ENCODE data around the gene CACNG3.
"Not testable (repeated sequence)": the region's sequence is repeated elsewhere in the genome, so short reads cannot be mapped to it uniquely, and the experiment has no call there.

Gene CACNG3

DNA sequence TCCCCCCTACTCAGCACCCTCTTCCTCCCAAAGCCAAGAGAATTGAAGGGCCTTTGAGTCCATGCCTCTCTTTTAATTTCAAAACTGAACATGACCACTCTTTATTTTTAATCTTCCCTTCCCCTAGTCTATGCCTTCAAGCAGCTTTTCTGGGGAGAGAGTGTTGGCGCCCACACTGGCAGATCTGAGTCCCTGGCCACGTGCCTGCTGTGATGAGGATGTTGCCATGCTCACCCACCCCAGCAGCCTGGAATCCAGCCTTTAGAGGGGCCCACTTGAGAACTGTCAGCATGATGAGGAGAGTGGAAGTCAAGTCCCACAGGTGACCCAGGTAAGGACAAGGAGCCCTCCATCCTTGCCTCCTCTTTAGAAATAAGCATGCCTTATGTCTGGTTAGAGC is 20.3 kb upstream of the CACNG3 start:
- Histone ChIP-seq H3K36me3 (ENCODE audit: control insufficient read depth, insufficient read depth, low read length) (no peaks in the 10 kb centered on the region), H3K9ac (ENCODE audit: low read depth, low read length) (no peak overlapping the region), H3K4me3 (ENCODE audit: low read depth, low read length) (no peak overlapping the region)

DNA sequence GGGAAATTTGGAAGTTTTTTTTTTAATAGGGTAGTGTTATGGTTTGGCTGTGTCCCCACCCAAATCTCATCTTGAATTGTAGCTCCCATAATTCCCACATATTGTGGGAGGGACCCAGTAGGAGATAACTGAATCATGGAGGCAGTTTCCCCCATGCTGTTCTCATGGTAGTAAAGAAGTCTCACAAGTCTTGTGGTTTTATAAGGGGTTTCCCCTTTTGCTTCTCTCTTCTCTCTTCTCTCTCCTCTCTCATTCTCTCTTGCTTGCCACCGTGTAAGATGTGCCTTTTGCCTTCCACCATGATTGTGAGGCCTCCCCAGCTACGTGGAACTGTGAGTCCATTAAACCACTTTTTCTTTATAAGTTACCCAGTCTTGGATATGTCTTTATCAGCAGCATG is 17.3 kb upstream of the CACNG3 start:
- not testable (repeated sequence) for H3K4me3 ChIP-seq (ENCODE audit: low read depth, low read length); H3K27ac ChIP-seq (ENCODE audit: low read depth, low read length); H3K9ac ChIP-seq (ENCODE audit: low read depth, low read length)

More for the DNA sequence above, 20.3 kb upstream of the CACNG3 start:
- H3K27me3 ChIP-seq (ENCODE audit: control insufficient read depth, insufficient read depth, low read length): no peaks in the 10 kb centered on the region
- no peaks in the 10 kb centered on the region for H3K4me1 ChIP-seq (ENCODE audit: control insufficient read depth, insufficient read depth, low read length)
- H3K9me3 ChIP-seq (ENCODE audit: control insufficient read depth, insufficient read depth, low read length): 0 out of 2 replicates have a peak, but pooled peaks cover 4% of the 10 kb centered on the region
- H3K27ac ChIP-seq (ENCODE audit: low read depth, low read length): no peak overlapping the region

DNA sequence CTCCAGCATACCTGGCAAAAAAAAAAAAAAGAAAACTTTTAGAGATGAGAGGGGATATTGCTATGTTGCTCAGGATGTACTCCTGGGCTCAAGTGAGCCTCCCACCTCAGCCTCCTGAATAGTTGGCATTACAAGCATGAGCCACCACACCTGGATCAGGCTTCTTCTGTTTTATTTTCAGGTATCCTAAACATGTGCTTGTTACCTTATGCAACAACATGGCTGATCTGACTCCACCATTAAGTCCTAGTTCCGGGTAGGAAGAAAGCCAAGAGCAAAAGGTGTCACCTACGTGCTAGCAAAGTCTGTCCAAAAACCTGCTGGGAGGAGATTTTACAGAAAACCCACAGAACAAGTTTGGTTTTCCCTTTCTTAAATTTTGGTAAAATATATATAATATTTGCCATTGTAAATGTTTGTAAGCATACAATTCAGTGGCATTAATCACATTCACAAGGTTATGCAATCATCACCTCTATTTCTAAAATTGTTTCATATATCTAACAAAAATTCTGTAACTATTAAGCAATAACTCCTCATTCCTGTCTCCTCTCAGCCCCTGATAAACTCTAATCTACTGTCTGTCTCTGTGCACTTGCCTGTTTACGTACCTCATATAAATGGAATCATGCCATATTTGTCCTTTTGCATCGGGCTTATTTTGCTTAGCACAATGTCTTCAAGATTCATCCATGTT is 9.1 kb upstream of the CACNG3 start:
- Histone ChIP-seq H3K9ac (ENCODE audit: low read depth, low read length) (no peak overlapping the region), H3K36me3 (ENCODE audit: control insufficient read depth, insufficient read depth, low read length) (no peaks in the 10 kb centered on the region), H3K27me3 (ENCODE audit: control insufficient read depth, insufficient read depth, low read length) (no peaks in the 10 kb centered on the region), H3K9me3 (ENCODE audit: control insufficient read depth, insufficient read depth, low read length) (no peaks in the 10 kb centered on the region), H3K4me1 (ENCODE audit: control insufficient read depth, insufficient read depth, low read length) (no peaks in the 10 kb centered on the region), H3K27ac (ENCODE audit: low read depth, low read length) (no peak overlapping the region), H3K4me3 (ENCODE audit: low read depth, low read length) (no peak overlapping the region)

More for the DNA sequence above, 17.3 kb upstream of the CACNG3 start:
- not testable (repeated sequence) for H3K36me3 ChIP-seq (ENCODE audit: control insufficient read depth, insufficient read depth, low read length); H3K27me3 ChIP-seq (ENCODE audit: control insufficient read depth, insufficient read depth, low read length); H3K4me1 ChIP-seq (ENCODE audit: control insufficient read depth, insufficient read depth, low read length); H3K9me3 ChIP-seq (ENCODE audit: control insufficient read depth, insufficient read depth, low read length)

DNA sequence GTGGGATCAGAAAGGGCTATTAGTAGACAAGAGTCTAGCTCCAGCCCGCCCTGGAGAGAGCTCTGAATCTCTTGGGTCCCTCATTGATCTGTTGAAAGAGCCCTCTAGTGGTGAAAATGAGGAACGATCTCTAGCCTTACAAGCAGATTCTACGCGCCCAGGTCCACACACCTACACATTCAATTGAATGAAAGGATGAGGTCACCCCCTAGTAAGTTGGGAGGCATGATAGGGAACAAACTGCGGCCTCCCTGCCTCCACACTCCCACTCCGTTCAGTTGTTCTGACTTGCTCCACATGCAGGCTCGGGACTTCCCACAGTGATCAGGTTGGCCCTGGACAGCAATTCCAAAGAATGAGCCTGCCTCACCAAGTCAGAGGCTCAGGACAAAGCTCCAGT is 2.9 kb upstream of the CACNG3 start:
- H3K27ac ChIP-seq (ENCODE audit: low read depth, low read length): no peak overlapping the region

DNA sequence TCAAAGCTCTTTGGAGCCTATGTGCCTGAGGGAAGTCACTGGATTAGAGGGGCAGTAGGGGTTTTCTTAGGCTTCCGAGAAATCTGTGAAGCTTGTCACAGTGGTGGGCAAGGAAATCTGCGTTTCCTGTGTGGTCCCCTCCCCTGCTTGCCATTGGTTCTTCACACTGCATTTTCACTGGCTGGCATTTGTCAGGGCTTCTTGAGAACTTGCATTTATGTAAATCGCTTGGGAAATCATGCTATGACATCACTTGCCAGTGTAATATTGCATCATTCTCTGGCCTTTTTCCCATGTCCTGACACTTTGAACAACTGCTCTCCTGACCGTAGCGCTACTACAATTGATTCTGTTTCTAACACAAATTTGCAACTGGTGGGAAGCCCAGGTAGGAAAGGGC is 1.8 kb downstream of the CACNG3 start:
- no peak overlapping the region for H3K4me3 ChIP-seq (ENCODE audit: low read depth, low read length)
- H3K27me3 ChIP-seq (ENCODE audit: control insufficient read depth, insufficient read depth, low read length): peaks cover 36% of the 10 kb centered on the region
- H3K4me1 ChIP-seq (ENCODE audit: control insufficient read depth, insufficient read depth, low read length): peaks cover 9% of the 10 kb centered on the region; the same call in 1 of the 2 replicates
- H3K36me3 ChIP-seq (ENCODE audit: control insufficient read depth, insufficient read depth, low read length): no peaks in the 10 kb centered on the region
- H3K9ac ChIP-seq (ENCODE audit: low read depth, low read length): no peak overlapping the region
- H3K9me3 ChIP-seq (ENCODE audit: control insufficient read depth, insufficient read depth, low read length): no peaks in the 10 kb centered on the region
- no peak overlapping the region for H3K27ac ChIP-seq (ENCODE audit: low read depth, low read length)

More for the DNA sequence above, 2.9 kb upstream of the CACNG3 start:
- Histone ChIP-seq H3K9me3 (ENCODE audit: control insufficient read depth, insufficient read depth, low read length) (no peaks in the 10 kb centered on the region), H3K36me3 (ENCODE audit: control insufficient read depth, insufficient read depth, low read length) (no peaks in the 10 kb centered on the region), H3K4me3 (ENCODE audit: low read depth, low read length) (no peak overlapping the region), H3K9ac (ENCODE audit: low read depth, low read length) (no peak overlapping the region), H3K27me3 (ENCODE audit: control insufficient read depth, insufficient read depth, low read length) (peaks cover 32% of the 10 kb centered on the region), H3K4me1 (ENCODE audit: control insufficient read depth, insufficient read depth, low read length) (peaks cover 8% of the 10 kb centered on the region; the same call in 1 of the 2 replicates)

DNA sequence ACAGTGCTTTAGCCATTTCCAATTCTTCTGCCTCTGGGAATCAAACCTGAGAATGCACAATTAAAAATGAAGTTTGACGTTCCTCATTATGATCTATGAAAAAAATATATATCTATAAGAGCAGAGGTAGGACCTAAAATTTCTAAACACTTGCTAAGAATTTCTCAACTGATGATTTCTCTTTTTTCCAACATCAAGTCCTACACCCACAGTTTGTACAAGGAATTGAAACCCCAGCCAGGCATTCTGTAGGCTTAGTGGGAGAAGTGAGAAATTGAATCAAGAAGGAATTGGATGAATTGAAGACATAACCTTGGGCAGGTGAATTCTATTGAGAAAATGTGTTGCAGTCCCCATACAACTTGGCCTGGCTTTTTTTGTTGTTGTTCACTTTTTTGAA is 2.7 kb downstream of the CACNG3 start:
- no peak overlapping the region for H3K9ac ChIP-seq (ENCODE audit: low read depth, low read length)
- no peak overlapping the region for H3K4me3 ChIP-seq (ENCODE audit: low read depth, low read length)
- no peaks in the 10 kb centered on the region for H3K9me3 ChIP-seq (ENCODE audit: control insufficient read depth, insufficient read depth, low read length)
- H3K27me3 ChIP-seq (ENCODE audit: control insufficient read depth, insufficient read depth, low read length): peaks cover 33% of the 10 kb centered on the region
- no peak overlapping the region for H3K27ac ChIP-seq (ENCODE audit: low read depth, low read length)
- no peaks in the 10 kb centered on the region for H3K36me3 ChIP-seq (ENCODE audit: control insufficient read depth, insufficient read depth, low read length)
- H3K4me1 ChIP-seq (ENCODE audit: control insufficient read depth, insufficient read depth, low read length): peaks cover 9% of the 10 kb centered on the region; the same call in 1 of the 2 replicates

DNA sequence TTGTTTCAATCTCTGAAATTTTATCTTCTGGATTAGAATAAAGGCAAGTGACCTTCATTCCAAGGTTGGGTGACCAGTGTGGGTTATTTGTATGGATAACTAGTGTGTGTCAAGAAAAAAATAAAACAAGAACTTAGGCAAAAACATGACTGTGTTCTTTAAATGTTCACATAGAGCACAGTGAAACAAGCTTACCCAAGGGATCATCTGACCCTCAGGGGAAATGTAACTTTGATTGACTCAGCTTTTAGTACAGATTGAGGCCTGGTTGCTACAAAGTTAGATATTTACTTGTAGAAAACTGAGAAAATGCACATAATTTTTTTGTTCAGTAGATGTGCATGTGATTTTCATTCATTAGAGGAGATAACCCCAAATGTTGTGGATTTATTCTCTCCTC is 6.7 kb downstream of the CACNG3 start:
- Histone ChIP-seq H3K27ac (ENCODE audit: low read depth, low read length) (no peak overlapping the region), H3K4me1 (ENCODE audit: control insufficient read depth, insufficient read depth, low read length) (peaks cover 4% of the 10 kb centered on the region; the same call in 1 of the 2 replicates), H3K9me3 (ENCODE audit: control insufficient read depth, insufficient read depth, low read length) (no peaks in the 10 kb centered on the region), H3K27me3 (ENCODE audit: control insufficient read depth, insufficient read depth, low read length) (peaks cover 4% of the 10 kb centered on the region; the same call in 1 of the 2 replicates), H3K9ac (ENCODE audit: low read depth, low read length) (no peak overlapping the region), H3K36me3 (ENCODE audit: control insufficient read depth, insufficient read depth, low read length) (no peaks in the 10 kb centered on the region), H3K4me3 (ENCODE audit: low read depth, low read length) (no peak overlapping the region)

DNA sequence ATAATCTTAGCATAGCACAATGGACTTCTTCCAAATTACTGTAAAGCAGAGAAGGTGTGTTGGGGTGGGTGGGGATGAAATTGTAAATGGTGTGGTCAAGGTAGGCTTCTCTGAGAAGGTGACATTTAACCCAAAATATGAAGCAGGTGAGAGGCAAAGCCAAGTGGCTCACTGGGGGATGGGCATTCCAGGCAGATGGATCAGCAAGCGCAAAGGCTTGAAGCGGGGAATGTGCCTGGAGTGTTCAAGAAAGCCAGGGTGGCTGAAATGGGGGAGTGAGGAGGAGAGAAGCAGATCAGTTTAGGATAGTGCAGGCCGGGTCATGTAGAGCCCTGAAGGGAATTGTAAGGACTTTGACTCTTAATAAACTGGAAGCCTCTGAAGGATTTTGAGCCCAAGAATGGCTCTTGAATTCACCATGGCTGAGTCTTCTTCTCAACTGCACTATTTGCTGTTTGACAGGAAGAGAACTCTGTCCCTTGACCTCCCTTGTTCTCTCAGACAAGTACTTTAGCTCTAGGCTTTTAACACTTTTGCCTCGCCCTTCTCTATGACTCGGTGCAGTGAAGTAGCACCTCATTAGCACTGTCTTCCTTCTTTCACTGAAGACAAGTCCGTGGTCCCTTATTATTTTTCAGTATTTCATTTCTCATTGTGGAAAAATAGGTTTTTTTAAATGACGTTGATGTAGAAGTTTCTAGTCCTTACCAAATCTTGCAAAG is 14.7 kb downstream of the CACNG3 start:
- H3K9ac ChIP-seq (ENCODE audit: low read depth, low read length): no peak overlapping the region
- H3K27me3 ChIP-seq (ENCODE audit: control insufficient read depth, insufficient read depth, low read length): no peaks in the 10 kb centered on the region
- no peak overlapping the region for H3K27ac ChIP-seq (ENCODE audit: low read depth, low read length)

DNA sequence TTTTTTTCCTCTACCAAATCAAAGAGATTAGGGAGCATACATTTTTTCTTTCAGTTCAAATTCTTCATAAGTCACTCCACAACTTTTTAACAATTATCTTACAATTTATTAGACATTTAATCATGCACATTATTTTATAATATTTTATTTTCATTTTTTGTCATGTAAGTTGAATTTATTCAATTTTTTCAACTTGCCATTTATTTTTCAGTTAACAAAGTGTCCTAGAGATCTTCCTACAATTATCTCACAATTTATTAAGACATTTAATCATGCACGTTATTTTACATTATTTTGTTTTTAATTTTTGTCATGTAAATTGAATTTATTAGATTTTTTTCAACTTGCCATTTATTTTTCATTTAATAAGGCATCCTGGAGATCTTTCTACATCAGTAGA is 16.2 kb downstream of the CACNG3 start:
- Histone ChIP-seq H3K4me1 (ENCODE audit: control insufficient read depth, insufficient read depth, low read length) (no peaks in the 10 kb centered on the region), H3K27ac (ENCODE audit: low read depth, low read length) (no peak overlapping the region), H3K36me3 (ENCODE audit: control insufficient read depth, insufficient read depth, low read length) (no peaks in the 10 kb centered on the region), H3K4me3 (ENCODE audit: low read depth, low read length) (no peak overlapping the region), H3K9me3 (ENCODE audit: control insufficient read depth, insufficient read depth, low read length) (no peaks in the 10 kb centered on the region), H3K27me3 (ENCODE audit: control insufficient read depth, insufficient read depth, low read length) (no peaks in the 10 kb centered on the region), H3K9ac (ENCODE audit: low read depth, low read length) (no peak overlapping the region)

More for the DNA sequence above, 14.7 kb downstream of the CACNG3 start:
- Histone ChIP-seq H3K4me3 (ENCODE audit: low read depth, low read length) (no peak overlapping the region), H3K4me1 (ENCODE audit: control insufficient read depth, insufficient read depth, low read length) (no peaks in the 10 kb centered on the region), H3K36me3 (ENCODE audit: control insufficient read depth, insufficient read depth, low read length) (no peaks in the 10 kb centered on the region), H3K9me3 (ENCODE audit: control insufficient read depth, insufficient read depth, low read length) (no peaks in the 10 kb centered on the region)

DNA sequence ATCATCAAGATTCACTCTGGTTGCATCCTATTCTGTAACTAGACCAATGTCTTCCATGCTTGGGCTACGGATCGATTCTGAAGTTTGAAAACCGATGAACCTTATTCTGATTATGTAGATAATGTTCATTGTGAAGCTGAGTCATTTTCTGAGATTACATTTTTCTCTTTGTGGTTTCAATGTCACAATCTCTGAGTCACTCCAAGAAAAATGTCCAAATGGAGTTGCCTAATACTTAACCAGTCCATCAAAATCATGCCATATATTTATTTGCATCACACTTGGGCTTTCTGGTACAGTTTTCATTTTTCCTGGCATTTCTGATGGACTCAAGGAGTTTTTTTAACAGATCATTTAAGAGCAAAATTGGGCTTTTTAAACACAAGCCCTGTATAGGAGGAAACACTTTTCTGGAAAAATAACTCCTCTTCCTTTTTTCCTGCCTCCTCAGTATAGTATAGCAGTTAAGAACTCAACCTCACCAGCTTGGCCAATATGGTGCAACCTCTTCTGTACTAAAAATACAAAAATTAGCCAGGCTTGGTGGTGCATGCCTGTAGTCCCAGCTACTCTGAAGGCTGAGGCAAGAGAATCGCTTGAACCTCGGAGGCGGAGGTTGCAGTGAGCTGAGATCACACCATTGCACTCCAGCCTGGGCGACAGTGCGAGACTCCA is 17.5 kb downstream of the CACNG3 start:
- H3K27ac ChIP-seq (ENCODE audit: low read depth, low read length): no peak overlapping the region
- no peaks in the 10 kb centered on the region for H3K27me3 ChIP-seq (ENCODE audit: control insufficient read depth, insufficient read depth, low read length)
- H3K9me3 ChIP-seq (ENCODE audit: control insufficient read depth, insufficient read depth, low read length): no peaks in the 10 kb centered on the region
- H3K9ac ChIP-seq (ENCODE audit: low read depth, low read length): no peak overlapping the region
- H3K36me3 ChIP-seq (ENCODE audit: control insufficient read depth, insufficient read depth, low read length): no peaks in the 10 kb centered on the region
- no peaks in the 10 kb centered on the region for H3K4me1 ChIP-seq (ENCODE audit: control insufficient read depth, insufficient read depth, low read length)
- no peak overlapping the region for H3K4me3 ChIP-seq (ENCODE audit: low read depth, low read length)

DNA sequence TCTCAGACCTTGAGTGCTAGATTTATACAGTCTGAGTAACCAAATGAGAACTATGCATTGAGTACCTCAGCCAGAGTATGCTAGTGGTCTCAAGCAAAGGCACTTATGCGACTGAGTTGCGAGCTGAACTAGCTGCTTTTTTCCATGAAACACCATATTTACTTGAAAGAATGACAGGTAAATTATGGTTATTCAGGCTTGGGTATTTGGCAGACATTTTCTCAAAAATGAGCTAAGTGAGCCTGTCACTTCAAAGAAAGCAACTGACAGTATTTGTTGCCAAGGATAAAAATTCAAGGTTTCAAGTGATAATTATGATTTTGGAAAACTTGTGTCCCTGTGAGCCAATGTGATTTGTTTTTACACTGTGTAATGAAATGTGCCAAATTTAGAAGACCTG is 19.3 kb downstream of the CACNG3 start:
- Histone ChIP-seq H3K27me3 (ENCODE audit: control insufficient read depth, insufficient read depth, low read length) (no peaks in the 10 kb centered on the region), H3K4me3 (ENCODE audit: low read depth, low read length) (no peak overlapping the region), H3K36me3 (ENCODE audit: control insufficient read depth, insufficient read depth, low read length) (no peaks in the 10 kb centered on the region), H3K9me3 (ENCODE audit: control insufficient read depth, insufficient read depth, low read length) (no peaks in the 10 kb centered on the region), H3K9ac (ENCODE audit: low read depth, low read length) (no peak overlapping the region), H3K4me1 (ENCODE audit: control insufficient read depth, insufficient read depth, low read length) (no peaks in the 10 kb centered on the region), H3K27ac (ENCODE audit: low read depth, low read length) (no peak overlapping the region)
